K562 (cell line): ENCODE measurements around the gene TFRC. TPM values are rescaled to one million over a fixed set of nuclear protein-coding genes. Genes with fewer than 3 reads are reported as not detected.

Source experiments
- BACH1 ChIP-seq: fragments of 200-800 bp; sonication (Bioruptor generic); IDR thresholded peaks from 2 replicates; pipeline ENCODE4 v1.6.1; 2016; ENCODE audit warnings: missing genetic modification characterization, missing compliant biosample characterization
- ESRRB ChIP-seq: fragments of 250-450 bp; sonication (Bioruptor Pico); IDR thresholded peaks from 2 replicates; pipeline ENCODE4 v1.5.0; 2020; ENCODE audit warnings: mild to moderate bottlenecking, moderate library complexity, borderline replicate concordance
- GTF3C2 ChIP-seq: IDR thresholded peaks from 3 replicates; pipeline ENCODE4 v1.6.1; 2011; ENCODE audit warnings: borderline replicate concordance, mild to moderate bottlenecking, moderate library complexity; ENCODE audit not compliant: insufficient read length; ENCODE audit errors: extremely low read depth
- HINFP ChIP-seq: fragments of 450-650 bp; conservative IDR thresholded peaks from 2 replicates; pipeline ENCODE4 v1.6.1; 2016; ENCODE audit warnings: missing genetic modification characterization, low read depth, mild to moderate bottlenecking, control low read depth, missing compliant biosample characterization
- HMBOX1 ChIP-seq: sonication (generic); IDR thresholded peaks from 2 replicates; pipeline ENCODE4 v1.6.1; 2016
- HMGN3 ChIP-seq: IDR thresholded peaks from 2 replicates; pipeline ENCODE4 v1.6.1; 2011; ENCODE audit warnings: borderline replicate concordance, low read depth, mild to moderate bottlenecking, mixed read lengths, low read length; ENCODE audit not compliant: insufficient read length; ENCODE audit errors: extremely low read depth
- ID3 ChIP-seq, 2 experiments: fragments of 250-450 bp in 1 of 2; fragments of 450-650 bp in 1 of 2; sonication (Bioruptor Pico) in 1 of 2; IDR thresholded peaks; 2 replicates each; pipeline versions ENCODE4 v1.6.1 to v1.8.0; 2016 to 2021; ENCODE audit warnings: mild to moderate bottlenecking in 2 of 2, moderate library complexity in 2 of 2, missing compliant biosample characterization in 1 of 2, missing genetic modification characterization in 1 of 2
- KLF1 ChIP-seq: fragments of 450-650 bp; IDR thresholded peaks from 2 replicates; pipeline ENCODE4 v1.6.1; 2016; ENCODE audit warnings: missing genetic modification characterization, missing compliant biosample characterization
- MAFK ChIP-seq: IDR thresholded peaks from 2 replicates; pipeline ENCODE4 v1.6.1; 2011; ENCODE audit warnings: low read length, improper control_type of control experiment
- SAFB ChIP-seq: fragments of 200-400 bp; formaldehyde crosslinking; IDR thresholded peaks from 2 replicates; pipeline ENCODE4 v1.6.1; 2017; ENCODE audit warnings: low read depth, low read length, borderline replicate concordance
- WHSC1 ChIP-seq: IDR thresholded peaks from one replicate; pipeline ENCODE4 v1.6.1; 2012; ENCODE audit warnings: low read length, control low read depth, inconsistent platforms
- ZBTB2 ChIP-seq: fragments of 450-650 bp; IDR thresholded peaks from 2 replicates; pipeline ENCODE4 v1.6.1; 2016; ENCODE audit warnings: antibody characterized with exemption
- ZNF224 ChIP-seq: sonication (generic); formaldehyde crosslinking; IDR thresholded peaks from 2 replicates; pipeline ENCODE4 v1.8.0; 2022; ENCODE audit warnings: mild to moderate bottlenecking, missing genetic modification reagents
- ZNF277 ChIP-seq: fragments of 250-450 bp; sonication (Bioruptor Pico); IDR thresholded peaks from 2 replicates; pipeline ENCODE4 v1.8.0; 2022; ENCODE audit warnings: inconsistent platforms, mild to moderate bottlenecking, moderate library complexity, borderline replicate concordance
- ZNF830 ChIP-seq: fragments of 250-450 bp; sonication (Bioruptor Pico); IDR thresholded peaks from 2 replicates; pipeline ENCODE4 v1.5.0; 2021; ENCODE audit warnings: mild to moderate bottlenecking
- polyA plus RNA-seq, 8 experiments: library from polyadenylated mRNA; depleted of rRNA in 4 of 8; stranded (reverse) in 5 of 8; unstranded in 3 of 8; fragments of >200 nt; fragmentation: Nextera tagmentation in 2 of 8; fragmentation: Illumina TruSeq in 1 of 8; extraction: Ambion mirVana in 2 of 8; extraction: Trizol in 1 of 8; gene quantifications; 2 replicates each; pipeline versions ENCODE4 v1.2.1 to v1.2.3, GENCODE V29; 2011 to 2014; ENCODE audit warnings: inconsistent platforms in 1 of 8, missing spikeins in 1 of 8
- total RNA-seq, 7 experiments: library from RNA; depleted of rRNA in 6 of 7; stranded (reverse); fragments of >200 nt in 6 of 7; fragmentation: Illumina TruSeq in 2 of 7; extraction: Trizol in 2 of 7; gene quantifications; 2 replicates each; pipeline versions ENCODE4 v1.2.1 to v1.2.3, GENCODE V29; 2011 to 2021; ENCODE audit warnings: low replicate concordance in 1 of 7

TFRC gene
- total and polyA plus RNA-seq, 9 of the 15 experiments (the other 6 are each of a cell fraction or from before 2014, with no cell fraction given) = 149 to 679 (median 332) TPM

- TF ChIP-seq GTF3C2 (no peak), BACH1 (tag) (no peak), HMBOX1 (peak; percentile 20; the same call in 1 of the 2 replicates), WHSC1 (no peak), HINFP (tag) (no peak), ZBTB2 (peak; percentile 84), ESRRB (CRISPR knock-in tag) (no peak), ZNF277 (CRISPR knock-in tag) (no peak), HMGN3 (peak; percentile 75), KLF1 (tag) (no peak), ZNF224 (CRISPR knock-in tag) (no peak; the same call in 1 of the 2 replicates), SAFB (no peak), ZNF830 (CRISPR knock-in tag) (no peak), MAFK (no peak), ID3 (CRISPR knock-in tag; IDR thresholded peaks at IDR 0.05) (no peak), ID3 (tag; IDR thresholded peaks at IDR 0.05) (peak; percentile 74; the same call in 1 of the 2 replicates)
Measured at GRCh38 chr3:196108075-196108743, 26.3 kb upstream of the TFRC start (continued).
